Activated CD4-positive, CD25-positive, alpha-beta regulatory T cell treated with anti-CD3 and anti-CD28 coated beads, Interleukin-2, amount 50 U/mL, for 16 hours (primary cell): ENCODE measurements around the gene TAF11L7.
"Not testable (repeated sequence)": the region's sequence is repeated elsewhere in the genome, so short reads cannot be mapped to it uniquely, and the experiment has no call there.

Experiments
- DNase-seq: peaks from one replicate; pipeline ENCODE4 v3.0.0-alpha.2; 2020; ENCODE audit warnings: low read depth, low spot score

Gene TAF11L7

GRCh38 chr5:17585658-17586057 lies at the start of gene TAF11L7:
Gene TAF11L7, minus strand, starts transcription at chr5:17585758.
- DNase-seq, result not testable (repeated sequence)

- no peak for DNase-seq
Measured at GRCh38 chr5:17634160-17634559, 48.6 kb upstream of the TAF11L7 start, which contains the start of gene TAF11L14. Gene TAF11L14, plus strand, starts transcription at chr5:17634460.

- DNase-seq, result not testable (repeated sequence)
Measured at GRCh38 chr5:17631788-17632187, 46.2 kb upstream of the TAF11L7 start, which contains the start of gene TAF11L13. Gene TAF11L13, plus strand, starts transcription at chr5:17632088.

- no peak for DNase-seq
Measured at GRCh38 chr5:17625686-17626085, 40.1 kb upstream of the TAF11L7 start.

GRCh38 chr5:17620627-17621026 lies 35.1 kb upstream of the TAF11L7 start:
- DNase-seq, result no peak

GRCh38 chr5:17619354-17619753 lies 33.8 kb upstream of the TAF11L7 start:
- no peak for DNase-seq

GRCh38 chr5:17614872-17615605 lies 29.5 kb upstream of the TAF11L7 start:
- DNase-seq, result no peak

GRCh38 chr5:17610092-17610491 lies 24.5 kb upstream of the TAF11L7 start, which contains the start of gene TAF11L12:
Gene TAF11L12, plus strand, starts transcription at chr5:17610392.
- DNase-seq, result not testable (repeated sequence)

GRCh38 chr5:17607461-17607860 lies 21.9 kb upstream of the TAF11L7 start:
- not testable (repeated sequence) for DNase-seq

- DNase-seq, result no peak
Measured at GRCh38 chr5:17604951-17605350, 19.4 kb upstream of the TAF11L7 start.

- DNase-seq, result not testable (repeated sequence)
Measured at GRCh38 chr5:17603880-17604279, 18.3 kb upstream of the TAF11L7 start, which contains the start of gene TAF11L11. Gene TAF11L11, plus strand, starts transcription at chr5:17604183.

GRCh38 chr5:17597728-17598127 lies 12.2 kb upstream of the TAF11L7 start, which contains the start of gene TAF11L10:
Gene TAF11L10, minus strand, starts transcription at chr5:17597828.
- not testable (repeated sequence) for DNase-seq

GRCh38 chr5:17594255-17594654 lies 8.7 kb upstream of the TAF11L7 start, which contains the start of gene TAF11L9:
Gene TAF11L9, minus strand, starts transcription at chr5:17594394.
- DNase-seq, result not testable (repeated sequence)

- not testable (repeated sequence) for DNase-seq
Measured at GRCh38 chr5:17590860-17591259, 5.3 kb upstream of the TAF11L7 start, which contains the start of gene TAF11L8. Gene TAF11L8, minus strand, starts transcription at chr5:17590960.
